Esophagus muscularis mucosa (tissue), 4 donors: Measurements from ENCODE around the gene FCRLA. TPM values are rescaled to one million over a fixed set of nuclear protein-coding genes. Genes with fewer than 3 reads are reported as not detected.

Source experiments
- DNase-seq: peaks from one replicate; pipeline ENCODE4 v3.0.0-alpha.2; 2017; ENCODE audit errors: extremely low spot score
- H3K27ac ChIP-seq, 4 donors: fragments of 200-600 bp; sonication (generic); replicated peaks in 1 of 4; 1 replicate in 3 of 4; 2 replicates in 1 of 4; pipeline ENCODE4 v1.5.1; 2016 to 2019; ENCODE audit warnings: mild to moderate bottlenecking in 1 of 4
- H3K27me3 ChIP-seq, 4 donors: fragments of 200-600 bp; sonication (generic); one replicate each; pipeline versions ENCODE4 v1.5.1 to v1.6.0; 2016 to 2019
- H3K36me3 ChIP-seq, 4 donors: fragments of 200-600 bp; sonication (generic); one replicate each; pipeline ENCODE4 v1.5.1; 2016 to 2019
- H3K4me1 ChIP-seq, 4 donors: fragments of 200-600 bp; sonication (generic); one replicate each; pipeline ENCODE4 v1.5.1; 2016 to 2019
- H3K4me3 ChIP-seq, 4 donors: fragments of 200-600 bp; sonication (generic); 1 replicate in 2 of 4; 2 replicates in 2 of 4; pipeline ENCODE4 v1.5.1; 2016 to 2019; ENCODE audit warnings: mild to moderate bottlenecking in 4 of 4, moderate library complexity in 1 of 4
- H3K9me3 ChIP-seq, 4 donors: fragments of 200-600 bp; sonication (generic); 1 replicate in 3 of 4; 2 replicates in 1 of 4; pipeline ENCODE4 v1.5.1; 2016 to 2019
- CTCF ChIP-seq, 3 experiments: fragments of 200-600 bp in 2 of 3; fragments of 450-650 bp in 1 of 3; sonication (generic) in 2 of 3; IDR thresholded peaks; one replicate each; pipeline ENCODE4 v1.5.1; 2017 to 2019; ENCODE audit warnings: antibody characterized with exemption in 3 of 3, mild to moderate bottlenecking in 2 of 3, moderate library complexity in 1 of 3
- EP300 ChIP-seq: sonication (generic); formaldehyde crosslinking; IDR thresholded peaks from one replicate; pipeline ENCODE4 v1.6.1; 2017; ENCODE audit warnings: antibody characterized with exemption
- POLR2A ChIP-seq: fragments of 450-650 bp; IDR thresholded peaks from one replicate; pipeline ENCODE4 v1.6.1; 2017; ENCODE audit warnings: antibody characterized with exemption, moderate library complexity, mild to moderate bottlenecking, low read depth
- POLR2AphosphoS5 ChIP-seq, 2 donors: sonication (generic); formaldehyde crosslinking; IDR thresholded peaks; one replicate each; pipeline ENCODE4 v1.6.1; 2017; ENCODE audit warnings: antibody characterized with exemption in 2 of 2
- whole genome bisulfite sequencing: methylation state at CpG from one replicate; pipeline ENCODE4 v1.1.5; 2018; 5-methylcytosine and 5-hydroxymethylcytosine counted together
- intact Hi-C: fragments of 100-400 bp; cut with DNase I; formaldehyde crosslinking; loops from one replicate; pipeline ENCODE4 v1.15.1; 2023
- total RNA-seq, 4 donors: library from RNA; depleted of rRNA; stranded (reverse); fragments of >200 nt; gene quantifications; one replicate each; pipeline versions ENCODE4 v1.1.0 to v1.2.1, GENCODE V29; 2016

Gene FCRLA
- total RNA-seq, 4 donors from 2014 or later = 0.33 to 0.75 TPM; not detected in 2

GRCh38 chr1:161718559-161719324 lies 11.7 kb downstream of the FCRLA start:
- intact Hi-C loops = no loop called here
- WGBS = 60% methylated on average over 8 of the region's 8 CpGs
- Histone ChIP-seq H3K36me3 (no peaks in the 10 kb centered on the region), H3K9me3 (no peaks in the 10 kb centered on the region), H3K27me3 (peaks cover 0 to 20% (median 0%) of the 10 kb centered on the region in 4 donors), H3K4me3 (no peak overlapping the region), H3K27ac (no peak overlapping the region), H3K4me1 (no peaks in the 10 kb centered on the region)
- no peak for DNase-seq
- TF ChIP-seq POLR2A = no peak
- no peak for TF ChIP-seq EP300
- no peak for TF ChIP-seq POLR2AphosphoS5 (IDR thresholded peaks at IDR 0.05)
- TF ChIP-seq CTCF (IDR thresholded peaks at IDR 0.05) = no peak

GRCh38 chr1:161719325-161719611 lies 12.2 kb downstream of the FCRLA start:
- no peaks in the 10 kb centered on the region for H3K36me3 ChIP-seq
- H3K9me3 ChIP-seq = no peaks in the 10 kb centered on the region
- no peaks in the 10 kb centered on the region for H3K4me1 ChIP-seq
- intact Hi-C loops = no loop called here
- no peak overlapping the region for H3K4me3 ChIP-seq
- no peak for DNase-seq
- no peak overlapping the region for H3K27ac ChIP-seq
- peaks cover 0 to 20% (median 0%) of the 10 kb centered on the region in 4 donors for H3K27me3 ChIP-seq
- TF ChIP-seq CTCF (IDR thresholded peaks at IDR 0.05) (no peak), POLR2A (no peak), POLR2AphosphoS5 (IDR thresholded peaks at IDR 0.05) (no peak), EP300 (no peak)
- 100% methylated on average over 1 of the region's 1 CpG for WGBS

- H3K27me3 ChIP-seq = peaks cover 0 to 20% (median under 1%) of the 10 kb centered on the region in 4 donors
- H3K27ac ChIP-seq = no peak overlapping the region
- WGBS = 90% methylated on average over 1 of the region's 1 CpG
- peaks cover 0 to 6% (median 3%) of the 10 kb centered on the region in 4 donors for H3K4me1 ChIP-seq
- H3K4me3 ChIP-seq = no peak overlapping the region
- intact Hi-C loops = no loop called here
- H3K9me3 ChIP-seq = no peaks in the 10 kb centered on the region
- no peak for DNase-seq
- TF ChIP-seq POLR2AphosphoS5 (IDR thresholded peaks at IDR 0.05) = no peak
- no peak for TF ChIP-seq CTCF (IDR thresholded peaks at IDR 0.05)
- TF ChIP-seq POLR2A = no peak
- no peak for TF ChIP-seq EP300
- H3K36me3 ChIP-seq = no peaks in the 10 kb centered on the region
Measured at GRCh38 chr1:161720422-161720821, 13.4 kb downstream of the FCRLA start.

- intact Hi-C loops = no loop called here
- H3K4me1 ChIP-seq = peaks cover 5 to 13% (median 10%) of the 10 kb centered on the region in 4 donors
- 58% methylated on average over 4 of the region's 4 CpGs for WGBS
Measured at GRCh38 chr1:161720956-161721737, 14.1 kb downstream of the FCRLA start, which contains the start of gene FCRLB. FCRLB (plus strand) TSS chr1:161721544; CDS start chr1:161722673, 1,129 bp downstream.

More at GRCh38 chr1:161720956-161721737, 14.1 kb downstream of the FCRLA start, which contains the start of gene FCRLB:
- DNase-seq = no peak
- no peaks in the 10 kb centered on the region for H3K9me3 ChIP-seq
- H3K36me3 ChIP-seq = no peaks in the 10 kb centered on the region
- H3K27ac ChIP-seq = no peak within 1 kb of the TSS
- H3K4me3 ChIP-seq = no peak within 1 kb of the TSS
- H3K27me3 ChIP-seq = peaks cover 0 to 17% (median 2%) of the 10 kb centered on the region in 4 donors
- TF ChIP-seq POLR2AphosphoS5 (IDR thresholded peaks at IDR 0.05) (no peak), EP300 (no peak), CTCF (IDR thresholded peaks at IDR 0.05) (no peak), POLR2A (no peak)
